ENCODE results near the gene MED9. TPM values are rescaled to one million over a fixed set of nuclear protein-coding genes. Genes with fewer than 3 reads are reported as not detected.

MED9 gene
- total and polyA plus RNA-seq, 2 of the 8 experiments (the other 6 are each of a cell fraction or from before 2014, with no cell fraction given): 15.8 to 19.7 TPM

- ChIA-PET POLR2A (ENCODE audit: partially characterized antibody) (interaction anchor here (1.1 kb wide), 1 partner anchor 29 kb away, joined by 3 read pairs; no protein-coding TSS in a partner anchor), CTCF (ENCODE audit: partially characterized antibody) (interaction anchor here (1.0 to 4.4 kb wide), 8 partner anchors 9 to 150 kb away, joined by 3 to 38 read pairs (median 6); no protein-coding TSS in a partner anchor)
- peaks cover 14 to 26% (median 22%) of the 10 kb centered on the region in 4 experiments; a peak in 6 of 7 replicates for H3K27me3 ChIP-seq (replicated peaks in 1 of 4; ENCODE audit: control insufficient read depth in 3 of 4, extremely low read depth in 1 of 4, insufficient read depth in 3 of 4, low read length in 3 of 4)
Observed at GRCh38 chr17:17492085-17492484, 15.3 kb downstream of the MED9 start.

More at GRCh38 chr17:17492085-17492484, 15.3 kb downstream of the MED9 start:
- Histone ChIP-seq H3K79me1 (ENCODE audit: low read depth, low read length) (peaks cover 2% of the 10 kb centered on the region), H2BK120ac (replicated peaks; ENCODE audit: low read depth, low read length) (no peak overlapping the region), H4K91ac (replicated peaks; ENCODE audit: insufficient read length, low read length) (no peak overlapping the region), H3K36me3 (ENCODE audit: control insufficient read depth in 2 of 4, insufficient read depth in 4 of 4, low read length in 3 of 4) (peaks cover 3 to 19% (median 17%) of the 10 kb centered on the region in 4 experiments; a peak in 7 of 8 replicates), H3K9me3 (ENCODE audit: insufficient read depth in 2 of 2, low read depth in 1 of 2, low read length in 1 of 2) (no peaks in the 10 kb centered on the region), H4K8ac (ENCODE audit: extremely low read depth, insufficient read depth, low read length) (no peak overlapping the region), H3K14ac (ENCODE audit: insufficient read length) (no peak overlapping the region), H4K5ac (ENCODE audit: insufficient read length, low read depth, low read length) (no peak overlapping the region), H3K79me2 (ENCODE audit: control insufficient read depth in 1 of 2, insufficient read depth in 2 of 2, low read length in 2 of 2) (peaks cover 0 to 2% of the 10 kb centered on the region in 2 experiments; a peak in 1 of 4 replicates), H3K4me3 (ENCODE audit: extremely low read depth in 1 of 4, insufficient read depth in 2 of 4, low read depth in 3 of 4, low read length in 4 of 4) (no peak overlapping the region), H3K23ac (ENCODE audit: insufficient read length) (no peak overlapping the region), H2AFZ (ENCODE audit: low read length) (no peak overlapping the region), H3K27ac (ENCODE audit: low read depth, low read length) (no peak overlapping the region), H2AK5ac (ENCODE audit: low read depth, low read length) (no peak overlapping the region), H2BK20ac (ENCODE audit: low read length) (no peak overlapping the region), H2BK5ac (ENCODE audit: low read depth, low read length) (no peak overlapping the region), H2BK15ac (ENCODE audit: low read length) (no peak overlapping the region), H3K4me1 (replicated peaks in 1 of 4; ENCODE audit: control insufficient read depth in 3 of 4, insufficient read depth in 4 of 4, low read length in 3 of 4) (peaks cover 5 to 24% (median 18%) of the 10 kb centered on the region in 4 experiments), H3K4me2 (ENCODE audit: insufficient read depth in 1 of 2, low read depth in 2 of 2, low read length in 2 of 2) (no peak overlapping the region), H3K9ac (replicated peaks in 1 of 4; ENCODE audit: extremely low read depth in 1 of 4, low read depth in 3 of 4, low read length in 3 of 4) (no peak overlapping the region), H3K56ac (replicated peaks; ENCODE audit: insufficient read length, low read depth, low read length) (no peak overlapping the region), H4K20me1 (replicated peaks in 1 of 2; ENCODE audit: control insufficient read depth in 1 of 2, insufficient read depth in 2 of 2, low read length in 2 of 2) (peaks cover 21 to 22% of the 10 kb centered on the region in 2 experiments), H3K4ac (replicated peaks; ENCODE audit: insufficient read length, low read depth, low read length) (no peak overlapping the region), H3K23me2 (ENCODE audit: low read depth, low read length) (peaks cover 23% of the 10 kb centered on the region; the same call in 1 of the 2 replicates), H3K18ac (ENCODE audit: extremely low read depth, low read length) (no peak overlapping the region), H2BK12ac (ENCODE audit: low read depth, low read length) (no peak overlapping the region)
- TF ChIP-seq CBX8 (IDR thresholded peaks at IDR 0.05; ENCODE audit: borderline replicate concordance, low read depth, low read length): no peak
- TF ChIP-seq EZH2 (IDR thresholded peaks at IDR 0.05; ENCODE audit: low read depth, low read length, severe bottlenecking): no peak
- TF ChIP-seq KDM4A (IDR thresholded peaks at IDR 0.05; ENCODE audit: low read depth, low read length, severe bottlenecking): no peak
- no peak for TF ChIP-seq GABPA (IDR thresholded peaks at IDR 0.05; ENCODE audit: borderline replicate concordance, insufficient read depth, low read length)
- no peak for TF ChIP-seq TAF1 (IDR thresholded peaks at IDR 0.05; ENCODE audit: low read depth, low read length)
- TF ChIP-seq EP300 (IDR thresholded peaks at IDR 0.05; ENCODE audit: borderline replicate concordance in 1 of 2, low read depth in 2 of 2, low read length in 2 of 2): no peak
- TF ChIP-seq RBBP5 (IDR thresholded peaks at IDR 0.05; ENCODE audit: borderline replicate concordance, low read depth, low read length): no peak
- no peak for TF ChIP-seq EGR1 (IDR thresholded peaks at IDR 0.05; ENCODE audit: borderline replicate concordance, low read depth, low read length)
- DNase-seq (ENCODE audit: low read depth in 1 of 2, low spot score in 2 of 2) (no peak), FAIRE-seq (no peak)
- 79% methylated on average over 8 of the region's 11 CpGs; no CpG with 5 or more reads in 1 of the 2 experiments for WGBS, 2 experiments (ENCODE audit: extremely low coverage in 1 of 2, insufficient coverage in 1 of 2, insufficient read length in 1 of 2, insufficient replicate concordance in 2 of 2, low coverage in 1 of 2, low lambda C conversion rate in 2 of 2, missing lambda C conversion rate in 1 of 2)
